ENCODE data around the gene IGF2BP1.
"Not testable (repeated sequence)": the region's sequence is repeated elsewhere in the genome, so short reads cannot be mapped to it uniquely, and the experiment has no call there.

IGF2BP1 gene

DNA sequence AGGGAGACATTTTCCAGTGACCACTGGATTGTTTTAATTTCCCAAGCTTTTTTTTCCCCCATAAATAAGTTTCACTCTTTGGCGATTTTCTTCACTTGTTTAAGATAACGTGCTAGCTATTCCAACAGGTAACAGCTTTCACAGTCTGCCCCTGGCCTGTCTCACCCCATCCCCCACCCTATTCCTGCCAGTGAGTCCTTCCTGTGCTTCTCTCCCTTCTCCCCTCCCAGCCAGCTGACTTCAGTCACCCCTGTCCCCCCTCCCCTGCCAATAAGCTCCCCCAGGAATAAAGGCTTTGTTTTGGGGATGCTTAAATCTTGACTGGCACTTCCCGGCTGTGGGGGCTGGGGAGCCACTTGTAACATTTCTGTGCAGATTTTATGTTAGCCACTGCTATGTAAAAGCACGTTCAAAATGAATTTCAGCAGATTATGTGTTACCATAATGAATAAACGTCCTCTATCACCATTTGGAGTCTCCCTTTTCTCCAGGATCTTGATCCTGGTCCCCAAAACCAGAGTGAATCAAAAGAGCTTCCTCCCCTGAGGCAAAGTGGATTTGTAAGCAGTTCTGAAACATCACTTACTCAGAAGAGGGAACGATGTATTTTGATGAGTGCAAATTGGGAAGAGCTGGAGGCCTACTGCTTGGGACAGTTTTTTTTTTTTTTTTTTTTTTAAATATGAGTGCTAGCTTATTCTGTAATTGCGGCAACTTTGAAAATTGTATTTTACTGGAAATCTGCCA is 58.2 kb downstream of the IGF2BP1 start:
- no peak for DNase-seq

DNA sequence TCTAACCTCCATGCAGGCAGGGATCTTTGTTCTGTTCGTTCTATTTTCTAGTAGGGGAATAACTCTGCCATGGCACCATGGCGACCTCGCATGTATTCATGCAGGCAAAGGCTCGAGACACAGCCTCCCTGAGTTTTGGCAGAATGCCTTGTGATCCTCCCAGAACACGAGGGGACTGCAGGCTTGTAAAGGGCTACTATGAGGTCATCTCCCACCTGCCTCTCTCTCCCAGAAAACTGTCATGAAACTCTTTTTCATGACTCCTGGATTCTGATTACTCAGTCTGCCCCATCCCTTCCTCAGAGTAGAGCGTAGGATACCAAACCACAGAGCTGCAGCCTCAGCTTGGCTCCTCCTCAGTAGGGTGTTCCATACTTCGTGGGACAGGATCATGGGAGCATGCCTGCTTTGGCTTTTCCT is 64.3 kb downstream of the IGF2BP1 start:
- DNase-seq, result no peak

DNA sequence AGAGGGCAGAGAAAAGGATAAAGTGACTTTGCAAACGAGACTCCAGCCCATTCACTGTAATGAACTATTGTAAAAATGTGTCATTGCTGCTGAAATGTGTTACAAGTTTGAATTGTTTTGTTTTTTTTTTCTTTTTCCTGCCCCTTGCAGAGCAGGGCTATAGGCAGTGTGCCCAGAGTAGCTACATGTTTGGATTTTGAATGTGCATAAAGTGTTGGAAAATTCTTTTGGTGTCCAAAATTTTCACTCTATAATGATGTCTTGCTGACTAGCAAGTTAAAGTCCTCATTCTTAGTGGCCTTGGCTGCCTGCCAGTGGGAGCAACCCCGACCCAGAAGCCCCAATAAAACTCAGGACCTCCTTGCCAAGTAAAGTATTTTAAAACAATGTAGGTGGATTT is 66.5 kb downstream of the IGF2BP1 start:
- DNase-seq, result peak; percentile 26

DNA sequence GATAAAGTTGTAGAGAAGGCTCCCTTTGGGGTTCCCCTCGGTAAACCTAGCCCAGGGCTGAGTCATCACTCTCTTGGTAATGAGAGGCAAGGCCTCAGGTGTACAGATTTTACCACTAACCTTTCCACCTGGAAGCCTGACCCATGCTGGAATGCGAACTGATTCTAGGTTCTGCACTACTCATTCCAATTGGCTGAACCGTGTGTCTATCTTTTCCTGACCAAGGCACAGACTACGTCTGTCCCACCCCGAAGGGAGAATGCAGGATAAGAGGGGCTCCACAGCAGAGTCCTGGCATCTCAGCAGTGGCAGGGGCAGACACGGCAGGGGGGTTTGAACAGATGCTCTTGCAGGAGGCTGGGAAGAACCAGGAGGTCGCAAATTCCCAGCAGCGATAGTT is 70.0 kb downstream of the IGF2BP1 start:
- no peak for DNase-seq

DNA sequence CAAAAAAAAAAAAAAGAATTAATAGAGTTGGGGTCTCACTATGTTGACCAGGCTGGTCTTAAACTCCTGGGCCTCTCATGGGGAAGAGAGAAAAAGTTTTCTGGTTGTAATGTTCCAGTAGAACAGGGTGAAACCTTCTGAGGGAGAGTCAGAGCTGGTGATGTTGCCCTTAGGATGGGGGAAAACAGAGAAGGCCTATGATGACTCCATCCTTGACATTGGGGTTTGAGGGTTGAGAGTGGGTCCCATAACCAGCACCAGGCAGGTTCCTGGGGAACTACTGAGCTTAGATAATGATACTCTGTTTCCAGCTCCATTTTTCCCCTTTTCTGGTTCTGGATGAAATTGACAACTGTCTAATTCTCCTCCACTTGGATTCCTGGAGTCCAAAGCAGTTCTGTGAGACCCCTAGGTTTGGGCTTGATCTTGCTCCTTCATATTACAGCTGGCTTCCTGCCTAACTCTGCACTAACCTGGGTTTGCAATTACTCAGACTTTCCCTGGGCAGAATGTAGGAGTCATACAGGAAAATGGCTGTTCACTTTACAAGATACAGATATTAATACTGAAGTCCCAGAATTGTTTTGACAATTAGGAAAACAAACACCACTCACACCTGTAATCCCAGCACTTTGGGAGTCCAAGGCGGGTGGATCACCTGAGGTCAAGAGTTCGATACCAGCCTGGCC is 72.5 kb downstream of the IGF2BP1 start:
- no peak for DNase-seq

DNA sequence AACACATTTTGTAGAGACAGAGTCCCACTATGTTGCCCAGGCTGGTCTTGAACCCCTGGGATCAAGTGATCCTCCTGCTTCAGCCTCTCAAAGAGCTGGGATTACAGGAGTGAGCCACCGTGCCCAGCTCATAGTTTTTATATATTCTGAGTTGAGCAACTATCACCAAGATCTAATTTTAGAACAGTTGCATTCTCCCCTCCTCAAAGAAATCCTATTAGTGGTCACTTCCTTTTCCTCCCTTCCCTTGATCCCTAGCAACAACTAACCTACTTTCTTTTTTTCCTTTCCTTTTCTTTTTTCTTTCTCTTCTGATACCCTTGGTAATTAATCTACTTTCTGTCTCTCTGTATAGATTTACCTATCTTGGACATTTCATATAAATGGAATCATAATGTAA is 73.9 kb downstream of the IGF2BP1 start:
- no peak for DNase-seq

DNA sequence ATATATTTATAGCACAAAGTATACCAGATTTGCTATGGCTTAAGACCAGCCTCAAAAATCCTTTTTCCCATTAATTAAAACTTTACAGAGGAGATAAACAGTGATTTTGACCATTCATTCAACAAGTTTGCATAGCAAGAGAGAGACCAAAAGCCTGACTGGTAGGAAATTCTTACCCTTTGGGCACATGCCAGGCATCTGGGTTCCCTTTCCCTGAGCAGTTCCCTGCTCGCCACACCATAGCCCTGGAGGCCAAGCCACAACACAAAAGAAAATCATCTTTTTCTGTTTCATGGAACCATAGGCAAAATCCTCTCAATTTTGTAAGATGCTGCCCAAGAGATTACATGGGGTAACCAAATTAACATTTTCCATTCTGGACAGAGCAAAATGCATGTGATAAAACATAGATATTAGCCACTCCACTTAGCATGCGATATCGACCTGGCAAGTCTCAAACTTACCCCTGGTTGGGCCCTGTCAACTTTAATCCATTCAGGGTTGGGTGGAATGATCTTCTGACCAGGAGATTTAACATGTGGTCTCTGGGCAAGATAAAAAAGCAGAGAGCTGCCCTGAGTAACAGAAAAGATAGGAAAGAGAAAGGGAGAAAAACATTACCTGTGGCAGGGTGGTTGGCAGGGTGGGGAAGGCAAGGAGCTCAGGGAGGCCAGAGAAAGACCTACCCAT is 77.8 kb downstream of the IGF2BP1 start:
- DNase-seq, result no peak

DNA sequence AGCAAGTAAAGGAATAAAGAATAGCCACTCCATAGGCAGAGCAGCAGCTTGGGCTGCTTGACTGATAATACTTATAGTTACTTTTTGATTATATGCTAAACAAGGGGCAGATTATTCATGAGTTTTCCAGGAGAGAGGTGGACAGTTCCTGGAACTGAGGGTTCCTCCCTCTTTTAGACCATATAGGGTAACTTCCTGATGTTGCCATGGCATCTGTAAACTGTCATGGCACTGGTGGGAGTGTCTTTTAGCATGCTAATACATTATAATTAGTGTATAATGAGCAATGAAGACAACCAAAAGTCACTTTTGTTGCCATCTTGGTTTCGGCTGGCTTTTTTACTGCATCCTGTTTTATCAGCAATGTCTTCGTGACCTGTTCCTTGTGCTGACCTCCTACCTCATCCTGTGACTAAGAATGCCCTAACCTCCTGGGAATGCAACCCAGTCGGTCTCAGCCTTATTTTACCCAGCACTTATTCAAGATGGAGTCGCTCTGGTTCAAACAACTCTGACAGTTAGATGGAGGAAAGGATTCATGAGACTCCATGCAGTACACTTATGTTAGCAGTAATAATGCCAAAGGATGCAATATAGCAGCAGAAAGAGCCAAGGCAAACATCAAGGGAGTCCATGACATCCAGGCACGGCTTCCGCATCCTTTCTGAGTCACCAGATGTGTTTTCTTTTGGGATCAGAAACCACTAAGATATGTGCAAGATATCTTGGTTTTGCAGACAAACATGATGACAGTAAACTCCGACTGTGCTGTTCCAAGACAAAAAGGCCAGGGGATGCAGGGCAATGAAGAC is 79.6 kb downstream of the IGF2BP1 start:
- no peak for DNase-seq

DNA sequence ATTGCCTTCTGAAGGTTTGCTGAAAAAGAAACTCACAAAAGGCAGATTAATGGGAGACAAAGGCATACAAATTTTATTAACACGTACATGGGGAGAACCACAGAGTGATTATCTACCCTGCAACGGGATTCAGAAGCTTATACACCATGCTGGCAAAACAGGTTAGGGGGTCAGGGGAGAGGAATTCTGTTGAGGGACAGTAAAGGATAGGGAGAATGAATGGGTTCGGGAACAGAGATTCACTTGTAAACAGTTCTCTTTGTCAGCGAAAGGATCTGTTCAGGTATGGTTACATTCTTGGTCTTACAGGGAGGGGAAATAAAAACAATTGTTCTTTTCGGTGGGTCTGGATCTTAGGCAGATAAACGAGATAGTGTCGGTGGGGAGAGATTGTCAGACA is 81.1 kb downstream of the IGF2BP1 start:
- DNase-seq, result no peak

DNA sequence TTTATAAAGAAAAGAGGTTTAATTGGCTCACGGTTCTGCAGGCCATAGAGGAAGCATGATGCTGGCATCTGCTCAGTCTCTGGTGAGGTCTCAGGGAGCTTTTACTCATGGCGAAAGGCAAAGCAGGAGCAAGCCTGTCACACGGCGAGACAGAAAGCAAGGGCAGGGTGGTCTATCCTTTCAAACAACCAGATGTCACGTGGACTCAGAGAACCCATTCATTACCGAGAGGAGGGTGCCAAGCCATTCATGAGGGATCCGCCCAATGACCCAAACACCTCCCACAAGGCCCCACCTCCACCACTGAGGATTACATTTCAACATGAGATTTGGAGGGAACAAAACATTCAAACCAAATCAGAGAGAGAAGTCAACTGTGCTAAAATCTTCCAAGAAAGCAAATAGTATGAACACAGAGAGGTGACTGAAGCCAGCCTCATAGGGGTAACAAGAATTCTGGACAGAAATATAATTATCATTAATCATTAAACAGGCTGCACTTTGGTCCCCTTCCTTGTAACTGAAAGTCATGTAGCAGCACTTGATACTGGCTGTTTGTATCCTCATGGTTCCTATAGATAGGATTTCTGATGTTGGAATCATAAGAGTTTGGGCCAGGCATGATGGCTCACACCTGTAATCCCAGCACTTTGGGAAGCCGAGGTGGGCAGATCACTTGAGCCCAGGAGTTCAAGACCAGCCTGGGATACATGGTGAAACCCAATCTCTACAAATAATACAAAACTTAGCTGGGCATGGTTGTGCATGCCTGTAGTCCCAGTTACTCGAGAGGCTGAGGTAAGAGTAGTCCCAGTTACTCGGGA is 82.9 kb downstream of the IGF2BP1 start:
- no peak for DNase-seq

DNA sequence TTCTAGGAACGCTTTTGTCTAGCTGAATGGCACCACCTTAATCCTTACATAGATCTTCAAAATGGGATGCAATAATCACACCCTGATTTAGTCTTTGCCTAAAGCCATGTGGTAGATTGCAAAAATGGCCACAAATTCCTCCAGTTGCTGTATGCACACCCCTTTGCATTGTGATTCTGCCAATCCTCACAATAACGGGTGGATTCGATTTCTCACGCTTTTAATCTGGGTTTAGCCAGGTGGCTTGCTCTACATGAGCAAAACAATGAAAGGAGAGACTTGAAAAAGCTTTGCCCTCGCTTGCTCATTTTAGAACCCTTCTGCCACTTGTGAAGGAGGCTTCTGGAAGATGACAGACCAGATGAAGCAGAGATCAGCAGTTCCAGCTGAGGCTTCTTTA is 85.0 kb downstream of the IGF2BP1 start:
- no peak for DNase-seq

DNA sequence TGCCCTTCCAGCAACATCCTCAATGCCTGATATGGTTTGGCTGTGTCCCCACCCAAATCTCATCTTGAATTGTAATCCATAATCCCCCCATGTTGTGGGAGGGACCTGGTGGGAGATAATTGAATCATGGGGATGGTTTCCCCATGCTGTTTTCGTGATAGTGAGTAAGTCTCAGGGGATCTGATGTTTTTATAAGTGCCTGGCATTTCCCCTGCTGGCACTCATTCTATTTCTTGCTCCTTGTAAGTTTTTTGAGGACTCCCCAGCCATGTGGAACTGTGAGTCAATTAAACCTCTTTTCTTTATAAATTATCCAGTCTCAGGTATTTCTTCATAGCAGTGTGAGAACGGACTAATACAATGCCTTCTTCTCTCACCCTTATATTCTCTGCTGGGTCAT is 87.9 kb downstream of the IGF2BP1 start:
- DNase-seq, result not testable (repeated sequence)

DNA sequence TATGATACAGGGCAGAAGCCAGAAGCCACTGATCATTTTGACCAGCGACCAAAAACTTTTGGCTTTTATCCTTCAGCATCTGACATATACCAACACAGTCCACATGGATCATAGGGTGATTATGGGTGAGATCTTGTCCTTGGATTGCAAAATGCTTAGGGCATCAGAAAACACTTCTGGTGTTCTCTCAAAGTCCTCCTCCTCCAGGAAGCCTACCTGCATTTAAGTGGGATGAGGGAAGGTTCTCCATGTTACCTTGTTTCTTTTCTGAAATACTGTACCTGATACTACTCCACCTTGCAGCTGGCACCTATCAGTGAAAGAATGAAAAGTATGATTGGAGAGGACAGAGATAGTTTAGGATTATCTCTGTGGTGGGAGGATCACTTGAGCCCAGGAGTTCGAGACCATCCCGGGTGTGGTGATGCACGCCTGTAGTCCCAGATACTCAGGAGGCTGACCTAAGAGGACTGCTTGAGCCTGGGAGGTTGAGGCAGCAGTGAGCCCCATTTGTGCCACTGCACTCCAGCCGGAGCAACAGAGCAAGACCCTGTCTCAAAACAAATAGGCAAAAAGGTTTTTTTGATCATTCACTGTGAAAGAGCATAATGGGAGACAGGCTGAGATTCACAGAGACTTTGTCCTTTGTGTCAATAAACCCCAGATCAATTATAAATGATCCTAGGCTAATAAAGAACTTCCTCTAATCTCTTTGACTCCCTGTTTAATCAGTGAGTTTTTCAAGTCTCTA is 88.6 kb downstream of the IGF2BP1 start:
- DNase-seq, result no peak

DNA sequence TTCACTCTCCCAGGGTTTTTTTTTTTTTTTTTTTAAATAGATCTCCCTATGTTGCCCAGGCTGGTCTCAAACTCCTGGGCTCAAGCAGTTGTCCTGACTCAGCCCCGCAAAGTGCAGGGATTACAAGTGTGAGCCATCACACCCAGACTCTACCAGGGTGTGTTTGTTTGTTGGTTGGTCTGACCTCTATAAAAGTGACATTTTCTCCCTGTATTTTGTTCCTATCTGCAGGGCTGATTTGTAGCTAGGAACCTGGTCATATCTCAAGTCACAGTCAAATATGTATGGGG is 89.1 kb downstream of the IGF2BP1 start:
- DNase-seq, result no peak

DNA sequence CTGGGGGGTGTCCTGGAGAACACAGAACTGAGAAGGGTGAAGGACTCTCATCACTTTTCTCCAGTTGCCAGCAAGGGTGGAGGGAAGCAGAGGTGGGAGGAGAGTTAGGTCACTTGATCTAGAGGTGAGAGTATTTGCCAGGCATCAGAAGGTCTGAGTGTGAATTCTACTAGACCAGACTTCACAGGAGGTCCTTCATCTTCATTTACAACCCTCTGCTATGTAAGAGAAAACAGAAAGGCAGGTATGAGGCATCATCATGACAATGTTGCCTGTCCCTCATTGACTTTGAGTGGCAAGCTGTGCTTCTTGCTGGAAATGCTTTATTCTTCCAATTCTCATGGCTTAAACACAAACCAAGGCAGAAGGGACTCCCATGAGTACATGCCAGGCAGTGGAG is 89.5 kb downstream of the IGF2BP1 start:
- DNase-seq, result no peak

DNA sequence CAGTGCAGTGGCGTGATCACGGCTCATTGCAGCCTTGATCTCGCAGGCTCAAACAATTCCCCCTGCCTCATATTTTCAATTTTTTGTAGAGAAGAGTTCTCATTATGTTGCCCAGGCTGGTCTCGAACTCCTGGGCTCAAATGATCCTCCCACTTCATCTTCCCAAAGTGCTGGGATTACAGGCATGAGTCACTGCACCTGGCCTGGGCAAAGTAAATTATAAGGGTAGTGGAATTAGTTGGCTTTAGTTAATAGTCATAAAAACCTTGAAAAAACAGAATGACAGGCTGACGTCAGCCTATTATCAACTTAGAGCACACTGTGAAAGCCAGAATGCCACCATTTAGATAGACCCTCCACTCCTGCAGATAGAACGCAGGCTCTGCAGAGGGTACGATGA is 91.9 kb downstream of the IGF2BP1 start:
- DNase-seq, result no peak

DNA sequence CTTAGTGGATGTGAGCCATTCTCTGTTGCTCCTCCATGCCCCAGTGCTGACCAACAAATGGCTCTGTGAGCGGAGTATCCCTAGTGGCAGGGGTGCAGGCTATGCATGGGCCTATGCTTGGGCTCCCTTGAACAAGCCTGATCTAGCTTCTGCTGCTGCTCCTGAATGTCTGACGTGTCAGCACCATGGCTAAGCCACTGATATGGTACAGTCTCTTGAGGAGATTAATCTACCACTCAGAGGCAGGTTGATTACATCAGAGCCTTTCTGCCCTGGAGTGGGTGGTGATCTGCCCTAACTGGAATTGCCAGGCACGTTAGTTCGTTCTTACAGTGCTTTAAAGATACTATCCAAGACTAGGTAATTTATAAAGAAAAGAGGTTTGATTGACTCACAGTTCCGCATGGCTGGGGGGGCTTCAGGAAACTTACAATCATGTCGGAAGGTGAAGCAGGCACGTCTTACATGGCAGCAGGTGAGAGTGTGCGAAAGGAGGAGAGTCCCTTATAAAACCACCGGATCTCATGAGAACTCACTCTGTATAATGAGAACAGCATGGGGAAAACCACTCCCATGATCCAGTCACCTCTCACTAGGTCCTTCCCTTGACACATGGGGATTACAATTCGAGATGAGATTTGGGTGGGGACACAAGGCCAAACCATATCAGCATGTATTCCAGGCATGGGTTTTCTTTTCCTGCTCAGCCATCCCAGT is 93.9 kb downstream of the IGF2BP1 start:
- DNase-seq, result no peak

DNA sequence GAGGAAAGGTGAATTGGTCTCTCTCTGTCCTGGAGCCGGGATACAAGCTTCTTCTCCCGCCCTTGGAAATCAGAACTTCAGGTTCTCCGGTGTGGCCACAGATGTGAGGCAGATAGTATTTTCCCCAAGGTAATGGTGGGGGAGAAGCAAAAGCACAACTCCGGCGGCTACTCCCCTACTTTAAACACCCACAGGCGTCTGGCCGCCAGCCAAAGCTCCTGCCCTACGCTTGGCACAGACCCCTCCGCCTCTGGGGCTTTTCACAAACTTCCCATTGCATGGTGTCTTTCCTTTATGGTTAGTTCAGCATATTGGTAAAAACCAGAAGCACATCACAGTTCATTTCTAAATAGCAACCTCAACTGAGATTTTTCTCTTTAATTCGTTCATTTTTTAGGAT is 95.9 kb downstream of the IGF2BP1 start:
- no peak for DNase-seq

DNA sequence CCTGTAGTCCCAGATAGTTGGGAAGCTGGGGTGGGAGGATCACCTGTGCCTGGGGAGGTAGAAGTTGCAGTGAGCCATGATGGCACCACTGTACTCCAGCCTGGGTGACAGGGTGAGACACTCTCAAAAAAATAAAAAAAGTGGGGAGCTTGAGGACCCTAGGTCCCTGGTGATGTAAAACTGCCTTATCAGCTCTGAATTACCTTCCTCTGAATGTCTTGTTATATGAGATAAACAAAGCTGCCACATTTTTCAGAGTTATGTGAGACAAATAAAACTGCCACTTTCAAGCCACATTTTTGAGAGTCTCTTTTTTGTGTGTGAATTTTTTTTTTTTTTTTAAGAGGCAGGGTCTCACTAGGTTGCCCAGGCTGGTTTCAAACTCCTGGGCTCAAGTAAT is 103.4 kb downstream of the IGF2BP1 start:
- DNase-seq, result no peak

DNA sequence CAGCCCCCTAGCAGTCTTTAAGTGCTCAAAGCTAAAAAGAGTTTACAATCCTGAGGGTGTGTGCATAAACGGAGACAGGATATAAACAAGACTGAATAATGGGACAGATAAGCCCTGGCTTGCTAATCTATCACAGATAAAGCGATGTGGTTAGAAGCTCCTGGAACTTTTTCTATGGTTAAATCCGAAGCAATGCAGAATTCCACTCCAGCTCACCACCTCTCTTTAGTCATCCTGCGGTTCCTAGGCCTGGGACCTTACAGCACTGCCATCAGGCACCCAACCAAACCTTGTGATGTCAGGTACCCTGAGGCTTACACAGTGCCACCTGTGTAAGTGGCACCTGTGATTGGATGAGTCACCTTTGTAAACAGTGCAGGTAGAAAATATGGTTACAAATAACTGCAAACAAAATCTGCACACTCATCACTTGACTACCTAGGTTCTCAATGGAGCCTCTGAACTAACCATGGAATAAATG is 103.9 kb downstream of the IGF2BP1 start:
- no peak for DNase-seq

DNA sequence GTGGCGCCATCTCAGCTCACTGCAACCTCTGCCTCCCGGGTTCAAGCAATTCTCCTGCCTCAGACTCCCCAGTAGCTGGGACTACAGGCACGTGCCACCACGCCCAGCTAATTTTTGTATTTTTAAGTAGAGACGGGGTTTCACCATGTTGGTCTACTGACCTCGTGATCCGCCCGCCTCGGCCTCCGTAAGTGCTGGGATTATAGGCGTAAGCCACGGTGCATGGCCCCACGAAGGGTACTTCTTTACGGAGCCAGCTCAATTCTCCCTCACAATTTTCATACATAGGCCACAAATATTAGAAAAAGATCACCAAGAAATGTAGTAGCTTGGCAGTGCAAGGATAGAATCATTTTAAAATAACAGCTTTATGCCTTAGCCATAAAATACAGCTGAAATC is 106.2 kb downstream of the IGF2BP1 start:
- not testable (repeated sequence) for DNase-seq
